AG04450 (cell line): Measurements from ENCODE around the gene ERCC6. TPM values are rescaled to one million over a fixed set of nuclear protein-coding genes. Genes with fewer than 3 reads are reported as not detected.

Experiments used
- CTCF ChIA-PET: fragments of 300-600, 350-600 bp; formaldehyde crosslinking; extraction: SDS; loops from one replicate; lab custom pipeline; 2022; ENCODE audit warnings: antibody characterized with exemption, inconsistent platforms; lab: Charles Lee
- POLR2A ChIA-PET: fragments of 350-600 bp; formaldehyde crosslinking; extraction: SDS; loops from one replicate; lab custom pipeline; 2021; ENCODE audit warnings: antibody characterized with exemption, inconsistent platforms; lab: Yijun Ruan, JAX
- DNase-seq: peaks from one replicate; pipeline ENCODE4 v3.0.0-alpha.2; 2011; ENCODE audit warnings: low read depth, low spot score
- H3K27ac ChIP-seq: one replicate; pipeline ENCODE4 v1.5.1; 2012; ENCODE audit warnings: low read depth, low read length, control low read depth
- H3K27me3 ChIP-seq: one replicate; pipeline ENCODE4 v1.6.0; 2012; ENCODE audit warnings: low read length; ENCODE audit not compliant: control insufficient read depth, insufficient read depth
- H3K4me3 ChIP-seq: 2 replicates; pipeline ENCODE4 v1.5.1; 2011; ENCODE audit warnings: mild to moderate bottlenecking, low read depth, low read length, control low read depth
- H3K9me3 ChIP-seq: 2 replicates; pipeline ENCODE4 v1.5.1; 2012; ENCODE audit warnings: low read length; ENCODE audit not compliant: control insufficient read depth, insufficient read depth
- polyA plus RNA-seq: library from polyadenylated mRNA; depleted of rRNA; stranded (reverse); fragments of >200 nt; gene quantifications from 2 replicates; pipeline ENCODE4 v1.2.3, GENCODE V29; 2011
- TF ChIP-seq, protein P1 (sequence below): IDR thresholded peaks from 2 replicates; pipeline ENCODE4 v1.5.1; 2011; ENCODE audit warnings: low read depth, low read length, control low read depth, inconsistent platforms

The ERCC6 gene
- polyA plus RNA-seq, 1 experiment, result 9.5 TPM

DNA sequence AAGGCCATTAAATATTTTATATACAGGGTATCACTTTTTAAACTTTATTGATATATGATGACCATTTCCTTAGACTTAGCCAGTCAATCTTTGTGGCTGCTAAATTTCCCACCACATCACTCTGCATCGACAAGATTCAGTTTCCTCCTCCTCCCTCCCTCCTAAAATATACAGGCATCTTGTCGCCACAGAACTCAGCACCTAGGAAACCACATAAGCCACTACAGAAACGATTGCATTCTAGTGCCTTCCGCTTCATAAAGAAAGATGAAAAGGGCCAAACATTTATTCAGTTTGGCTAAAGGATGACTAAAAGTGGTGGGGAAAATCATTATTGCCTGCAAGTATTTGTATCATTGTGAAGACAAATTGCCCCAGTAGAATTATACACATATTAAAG, 30.7 kb downstream of the ERCC6 start:
- POLR2A ChIA-PET, result no interaction called here
- Histone ChIP-seq H3K27ac (no peak overlapping the region), H3K4me3 (no peak overlapping the region), H3K27me3 (no peaks in the 10 kb centered on the region), H3K9me3 (no peaks in the 10 kb centered on the region)
- TF ChIP-seq, protein P1, sequence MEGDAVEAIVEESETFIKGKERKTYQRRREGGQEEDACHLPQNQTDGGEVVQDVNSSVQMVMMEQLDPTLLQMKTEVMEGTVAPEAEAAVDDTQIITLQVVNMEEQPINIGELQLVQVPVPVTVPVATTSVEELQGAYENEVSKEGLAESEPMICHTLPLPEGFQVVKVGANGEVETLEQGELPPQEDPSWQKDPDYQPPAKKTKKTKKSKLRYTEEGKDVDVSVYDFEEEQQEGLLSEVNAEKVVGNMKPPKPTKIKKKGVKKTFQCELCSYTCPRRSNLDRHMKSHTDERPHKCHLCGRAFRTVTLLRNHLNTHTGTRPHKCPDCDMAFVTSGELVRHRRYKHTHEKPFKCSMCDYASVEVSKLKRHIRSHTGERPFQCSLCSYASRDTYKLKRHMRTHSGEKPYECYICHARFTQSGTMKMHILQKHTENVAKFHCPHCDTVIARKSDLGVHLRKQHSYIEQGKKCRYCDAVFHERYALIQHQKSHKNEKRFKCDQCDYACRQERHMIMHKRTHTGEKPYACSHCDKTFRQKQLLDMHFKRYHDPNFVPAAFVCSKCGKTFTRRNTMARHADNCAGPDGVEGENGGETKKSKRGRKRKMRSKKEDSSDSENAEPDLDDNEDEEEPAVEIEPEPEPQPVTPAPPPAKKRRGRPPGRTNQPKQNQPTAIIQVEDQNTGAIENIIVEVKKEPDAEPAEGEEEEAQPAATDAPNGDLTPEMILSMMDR, result no peak
- no peak for DNase-seq
- CTCF ChIA-PET, result interaction anchor here (2.9 to 8.9 kb wide), 3 partner anchors 12 to 851 kb away, joined by 24 to 229 read pairs (median 127); no protein-coding TSS in a partner anchor

GRCh38 chr10:49505589-49505988, 33.3 kb downstream of the ERCC6 start:
- ChIA-PET CTCF (interaction anchor here (1.1 to 1.5 kb wide), 3 partner anchors 13 to 850 kb away, joined by 4 to 11 read pairs (median 6); no protein-coding TSS in a partner anchor), POLR2A (no interaction called here)
- Histone ChIP-seq H3K4me3 (no peak overlapping the region), H3K27me3 (no peaks in the 10 kb centered on the region), H3K27ac (no peak overlapping the region), H3K9me3 (no peaks in the 10 kb centered on the region)
- TF ChIP-seq, protein P1, result no peak
- DNase-seq, result no peak

DNA sequence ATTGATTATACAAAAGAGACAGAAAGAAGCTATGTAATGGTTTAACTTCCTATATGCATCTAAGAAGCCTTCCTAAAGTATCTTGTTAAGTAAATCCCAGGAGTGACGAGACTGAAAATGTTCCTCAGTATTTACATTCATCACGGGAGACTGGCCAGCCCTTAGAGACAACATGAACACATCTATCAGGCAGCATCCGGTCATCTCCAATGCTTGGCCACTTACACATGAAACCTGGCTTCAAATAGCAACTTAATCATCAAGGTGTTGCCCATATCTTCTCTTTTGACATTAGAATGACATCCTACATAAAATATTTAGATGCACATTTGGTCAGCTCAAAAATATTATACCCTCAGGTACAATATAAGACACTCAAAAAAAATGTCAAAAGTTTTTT, 33.8 kb downstream of the ERCC6 start:
- Histone ChIP-seq H3K27ac (no peak overlapping the region), H3K27me3 (no peaks in the 10 kb centered on the region), H3K9me3 (no peaks in the 10 kb centered on the region), H3K4me3 (no peak overlapping the region)
- ChIA-PET CTCF (interaction anchor here (1.1 to 1.5 kb wide), 3 partner anchors 14 to 849 kb away, joined by 4 to 11 read pairs (median 6); no protein-coding TSS in a partner anchor), POLR2A (no interaction called here)
- no peak for DNase-seq
- TF ChIP-seq, protein P1, result no peak

GRCh38 chr10:49504528-49504927, 34.4 kb downstream of the ERCC6 start:
- TF ChIP-seq, protein P1, result no peak
- no peak overlapping the region for H3K4me3 ChIP-seq
- no peak for DNase-seq
- no peaks in the 10 kb centered on the region for H3K9me3 ChIP-seq
- CTCF ChIA-PET, result interaction anchor here (0.6 to 1.5 kb wide), 3 partner anchors 9 to 849 kb away, joined by 4 to 11 read pairs (median 6); no protein-coding TSS in a partner anchor
- POLR2A ChIA-PET, result no interaction called here
- no peaks in the 10 kb centered on the region for H3K27me3 ChIP-seq
- no peak overlapping the region for H3K27ac ChIP-seq

GRCh38 chr10:49502358-49502757, 36.6 kb downstream of the ERCC6 start:
- DNase-seq, result no peak
- ChIA-PET POLR2A (no interaction called here), CTCF (interaction anchor here (1.3 to 7.4 kb wide), 3 partner anchors 9 to 844 kb away, joined by 6 to 65 read pairs (median 10); no protein-coding TSS in a partner anchor)
- no peak overlapping the region for H3K27ac ChIP-seq
- TF ChIP-seq, protein P1, result no peak
- H3K27me3 ChIP-seq, result no peaks in the 10 kb centered on the region
- H3K4me3 ChIP-seq, result no peak overlapping the region
- no peaks in the 10 kb centered on the region for H3K9me3 ChIP-seq
